ENCODE measurements around the gene MCRS1.
"Not testable (repeated sequence)": the region's sequence is repeated elsewhere in the genome, so short reads cannot be mapped to it uniquely, and the experiment has no call there.

MCRS1 gene

GRCh38 chr12:49515266-49515665 is 52.7 kb downstream of the MCRS1 start:
- peak; percentile 46 for DNase-seq (ENCODE audit: low read depth)

- no peak for DNase-seq (ENCODE audit: low read depth)
Observed at GRCh38 chr12:49512546-49512945, 55.4 kb downstream of the MCRS1 start.

- DNase-seq (ENCODE audit: low read depth), result no peak
Observed at GRCh38 chr12:49511410-49511809, 56.5 kb downstream of the MCRS1 start.

GRCh38 chr12:49509681-49510080 is 58.3 kb downstream of the MCRS1 start:
- not testable (repeated sequence) for DNase-seq (ENCODE audit: low read depth)
